Fibroblast of mammary gland (primary cell): ENCODE results near the gene TBC1D22A.
A peak's percentile ranks its signal among the peaks of the same experiment; 100 is the strongest.

Experiments
- DNase-seq: peaks from one replicate; pipeline ENCODE4 v3.0.0-alpha.2; 2010; ENCODE audit warnings: low read depth
- H3K4me3 ChIP-seq: 2 replicates; pipeline ENCODE4 v1.5.1; 2011; ENCODE audit warnings: low read depth, mild to moderate bottlenecking, low read length, moderate library complexity; ENCODE audit not compliant: control insufficient read depth
- CTCF ChIP-seq: conservative IDR thresholded peaks from 2 replicates; pipeline ENCODE4 v1.5.1; 2011; ENCODE audit warnings: low read depth, low read length, inconsistent platforms; ENCODE audit not compliant: control insufficient read depth, insufficient read depth

Gene TBC1D22A

GRCh38 chr22:46788441-46789172 is 26.2 kb downstream of the TBC1D22A start:
- no peak for TF ChIP-seq CTCF
- no peak overlapping the region for H3K4me3 ChIP-seq
- DNase-seq = no peak

- no peak overlapping the region for H3K4me3 ChIP-seq
- DNase-seq = peak; percentile 41
- no peak for TF ChIP-seq CTCF
Observed at GRCh38 chr22:46789992-46790391, 27.5 kb downstream of the TBC1D22A start.

DNA sequence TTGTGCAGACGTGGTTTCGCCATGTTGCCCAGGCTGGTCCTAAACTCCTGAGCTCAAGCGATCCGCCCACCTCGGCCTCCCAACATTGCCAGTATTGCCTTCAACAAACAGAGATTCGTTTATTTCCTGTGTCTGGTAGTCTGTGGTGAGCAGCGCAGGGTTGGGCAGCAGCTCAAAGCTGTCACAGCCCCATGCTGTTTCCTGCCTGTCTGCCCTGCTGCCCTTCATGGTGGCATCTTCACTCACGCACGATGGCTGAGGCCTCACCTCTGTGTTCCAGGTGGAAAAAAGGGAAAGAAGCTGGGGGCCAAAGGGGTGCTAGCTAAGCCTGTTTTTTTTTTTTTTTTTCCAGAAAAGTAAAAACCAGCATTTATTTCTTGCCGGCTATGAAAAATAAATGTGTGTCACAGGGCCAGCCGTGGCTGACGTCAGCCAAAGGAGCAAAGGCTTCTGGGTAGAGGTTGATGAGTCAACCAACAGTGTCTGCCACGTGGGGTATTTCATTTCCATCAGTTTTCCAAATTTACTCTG is 28.8 kb downstream of the TBC1D22A start:
- TF ChIP-seq CTCF = no peak
- no peak overlapping the region for H3K4me3 ChIP-seq
- peak; percentile 83 for DNase-seq

DNA sequence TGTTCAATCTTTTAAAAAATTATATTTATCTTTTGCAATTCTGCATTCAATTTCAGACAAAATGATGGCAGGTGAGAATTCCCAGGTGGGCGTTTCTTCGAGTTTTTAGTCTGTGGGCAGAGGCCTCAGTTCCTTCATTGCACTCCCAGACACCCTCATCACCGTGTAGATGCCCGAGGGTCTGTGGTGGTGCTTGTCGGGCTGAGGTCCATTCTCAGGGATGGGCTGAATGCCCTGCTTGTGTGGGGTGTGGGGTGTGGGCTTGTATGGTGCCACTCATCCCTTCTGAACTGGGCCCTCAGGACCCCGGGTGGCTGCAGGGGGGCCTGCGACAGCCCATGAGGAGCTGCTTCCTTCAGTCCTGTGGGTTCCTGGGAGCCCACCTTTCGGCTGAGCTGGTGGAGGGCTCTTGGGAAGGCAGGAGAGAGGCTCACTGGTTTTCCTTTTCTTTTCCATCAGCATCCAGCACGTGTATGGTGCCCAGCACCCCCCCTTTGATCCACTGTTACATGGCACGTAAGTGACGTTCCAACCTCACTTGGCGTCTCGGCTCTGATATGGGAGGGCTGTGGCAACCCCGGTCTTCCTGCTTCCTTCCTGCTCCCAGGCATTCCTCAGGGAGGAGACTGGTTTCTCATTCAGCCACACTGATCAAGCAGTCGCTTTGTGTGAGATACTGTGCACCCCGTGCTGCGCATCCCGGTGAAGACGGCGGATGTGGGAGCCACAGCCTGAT is 29.8 kb downstream of the TBC1D22A start:
- no peak for DNase-seq
- no peak for TF ChIP-seq CTCF
- no peak overlapping the region for H3K4me3 ChIP-seq

- no peak for TF ChIP-seq CTCF
- no peak overlapping the region for H3K4me3 ChIP-seq
- DNase-seq = no peak
Observed at GRCh38 chr22:46792841-46793261, 30.4 kb downstream of the TBC1D22A start.

DNA sequence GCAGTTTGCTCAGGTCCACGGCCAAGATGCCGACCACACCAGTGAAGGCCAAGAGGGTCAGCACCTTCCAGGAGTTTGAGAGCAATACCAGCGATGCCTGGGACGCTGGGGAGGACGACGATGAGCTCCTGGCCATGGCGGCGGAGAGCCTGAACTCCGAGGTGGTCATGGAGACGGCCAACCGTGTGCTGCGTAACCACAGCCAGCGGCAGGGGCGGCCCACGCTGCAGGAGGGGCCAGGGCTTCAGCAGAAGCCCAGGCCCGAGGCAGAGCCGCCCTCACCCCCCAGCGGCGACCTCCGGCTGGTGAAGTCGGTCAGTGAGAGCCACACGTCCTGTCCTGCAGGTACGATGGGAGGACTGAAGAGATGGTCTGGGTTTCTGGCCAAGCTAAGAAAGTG is 31.0 kb downstream of the TBC1D22A start:
- no peak overlapping the region for H3K4me3 ChIP-seq
- TF ChIP-seq CTCF = no peak
- no peak for DNase-seq
